ENCODE results near the gene NFU1.

NFU1 gene

DNA sequence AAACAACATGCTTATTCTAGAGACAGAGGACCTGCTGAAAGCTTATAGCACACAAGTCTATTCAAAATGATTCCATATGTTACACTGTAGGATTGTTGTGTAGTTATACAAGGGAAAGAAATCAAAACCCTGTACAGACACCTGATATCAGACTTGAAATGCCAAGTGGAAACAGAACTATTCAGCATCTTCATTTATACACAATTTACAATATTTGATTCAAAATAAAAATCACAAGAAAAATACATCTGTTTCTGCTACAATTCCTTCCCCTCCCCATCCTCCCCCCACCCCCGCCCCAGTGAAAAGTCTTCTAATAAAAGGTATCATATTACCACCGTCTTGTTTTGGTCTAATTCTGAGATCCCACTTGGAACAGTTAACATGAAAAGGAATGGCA lies 37.5 kb upstream of the NFU1 start:
- TF ChIP-seq, protein P1, sequence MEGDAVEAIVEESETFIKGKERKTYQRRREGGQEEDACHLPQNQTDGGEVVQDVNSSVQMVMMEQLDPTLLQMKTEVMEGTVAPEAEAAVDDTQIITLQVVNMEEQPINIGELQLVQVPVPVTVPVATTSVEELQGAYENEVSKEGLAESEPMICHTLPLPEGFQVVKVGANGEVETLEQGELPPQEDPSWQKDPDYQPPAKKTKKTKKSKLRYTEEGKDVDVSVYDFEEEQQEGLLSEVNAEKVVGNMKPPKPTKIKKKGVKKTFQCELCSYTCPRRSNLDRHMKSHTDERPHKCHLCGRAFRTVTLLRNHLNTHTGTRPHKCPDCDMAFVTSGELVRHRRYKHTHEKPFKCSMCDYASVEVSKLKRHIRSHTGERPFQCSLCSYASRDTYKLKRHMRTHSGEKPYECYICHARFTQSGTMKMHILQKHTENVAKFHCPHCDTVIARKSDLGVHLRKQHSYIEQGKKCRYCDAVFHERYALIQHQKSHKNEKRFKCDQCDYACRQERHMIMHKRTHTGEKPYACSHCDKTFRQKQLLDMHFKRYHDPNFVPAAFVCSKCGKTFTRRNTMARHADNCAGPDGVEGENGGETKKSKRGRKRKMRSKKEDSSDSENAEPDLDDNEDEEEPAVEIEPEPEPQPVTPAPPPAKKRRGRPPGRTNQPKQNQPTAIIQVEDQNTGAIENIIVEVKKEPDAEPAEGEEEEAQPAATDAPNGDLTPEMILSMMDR (IDR thresholded peaks at IDR 0.05; ENCODE audit: insufficient read depth, low read length, poor library complexity, severe bottlenecking): no peak
- no peak for TF ChIP-seq EZH2phosphoT487 (conservative IDR thresholded peaks at IDR 0.05; ENCODE audit: low read length)

DNA sequence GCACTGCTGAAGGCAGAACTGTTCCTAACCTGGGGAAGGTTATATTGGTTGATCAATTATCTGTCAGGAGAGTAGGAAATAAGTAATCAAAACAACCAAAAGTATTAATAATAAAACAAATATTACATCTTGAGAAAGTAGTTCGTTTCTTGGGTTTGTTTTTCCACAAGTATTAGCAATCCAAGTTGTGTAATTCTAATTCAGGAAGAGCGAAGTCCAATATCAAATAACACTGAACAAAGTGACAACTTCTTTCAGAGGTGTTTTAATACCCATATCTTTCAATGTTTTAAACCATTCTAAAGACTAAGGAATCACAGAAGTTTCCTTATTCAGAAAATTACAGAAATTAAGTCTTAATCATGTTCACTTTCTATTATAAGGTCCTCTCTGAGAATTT lies 34.6 kb upstream of the NFU1 start:
- Histone ChIP-seq H3K9me2 (replicated peaks; ENCODE audit: insufficient read depth, low read length) (no peaks in the 10 kb centered on the region), H3K4me2 (ENCODE audit: low read depth, low read length, poor library complexity, severe bottlenecking) (no peak overlapping the region), H3K4me3 (ENCODE audit: insufficient read depth, low read length, poor library complexity, severe bottlenecking) (no peak overlapping the region), H3F3A (ENCODE audit: insufficient read depth) (no peaks in the 10 kb centered on the region), H2AFZ (ENCODE audit: low read depth, low read length, severe bottlenecking) (no peak overlapping the region), H3K27me3 (ENCODE audit: low read length) (no peaks in the 10 kb centered on the region), H3K79me2 (ENCODE audit: insufficient read depth, low read length) (no peaks in the 10 kb centered on the region), H3K9me3 (ENCODE audit: insufficient read depth, low read length) (no peaks in the 10 kb centered on the region), H3K27ac (ENCODE audit: low read depth, low read length) (no peak overlapping the region), H3K9ac (ENCODE audit: low read length) (no peak overlapping the region), H3K36me3 (ENCODE audit: low read length) (no peaks in the 10 kb centered on the region), H4K20me1 (ENCODE audit: low read depth, low read length) (no peaks in the 10 kb centered on the region)
- TF ChIP-seq, protein P1 (IDR thresholded peaks at IDR 0.05; ENCODE audit: insufficient read depth, low read length, poor library complexity, severe bottlenecking): no peak
- no peak for TF ChIP-seq EZH2phosphoT487 (conservative IDR thresholded peaks at IDR 0.05; ENCODE audit: low read length)

More for the DNA sequence above, 37.5 kb upstream of the NFU1 start:
- no peaks in the 10 kb centered on the region for H3K36me3 ChIP-seq (ENCODE audit: low read length)
- H3K9ac ChIP-seq (ENCODE audit: low read length): no peak overlapping the region
- no peaks in the 10 kb centered on the region for H3K79me2 ChIP-seq (ENCODE audit: insufficient read depth, low read length)
- no peak overlapping the region for H3K4me2 ChIP-seq (ENCODE audit: low read depth, low read length, poor library complexity, severe bottlenecking)
- no peak overlapping the region for H3K4me3 ChIP-seq (ENCODE audit: insufficient read depth, low read length, poor library complexity, severe bottlenecking)
- no peak overlapping the region for H2AFZ ChIP-seq (ENCODE audit: low read depth, low read length, severe bottlenecking)
- H3K9me2 ChIP-seq (replicated peaks; ENCODE audit: insufficient read depth, low read length): no peaks in the 10 kb centered on the region
- H3K9me3 ChIP-seq (ENCODE audit: insufficient read depth, low read length): no peaks in the 10 kb centered on the region
- no peak overlapping the region for H3K27ac ChIP-seq (ENCODE audit: low read depth, low read length)
- H3K27me3 ChIP-seq (ENCODE audit: low read length): no peaks in the 10 kb centered on the region
- H4K20me1 ChIP-seq (ENCODE audit: low read depth, low read length): no peaks in the 10 kb centered on the region
- H3F3A ChIP-seq (ENCODE audit: insufficient read depth): no peaks in the 10 kb centered on the region

DNA sequence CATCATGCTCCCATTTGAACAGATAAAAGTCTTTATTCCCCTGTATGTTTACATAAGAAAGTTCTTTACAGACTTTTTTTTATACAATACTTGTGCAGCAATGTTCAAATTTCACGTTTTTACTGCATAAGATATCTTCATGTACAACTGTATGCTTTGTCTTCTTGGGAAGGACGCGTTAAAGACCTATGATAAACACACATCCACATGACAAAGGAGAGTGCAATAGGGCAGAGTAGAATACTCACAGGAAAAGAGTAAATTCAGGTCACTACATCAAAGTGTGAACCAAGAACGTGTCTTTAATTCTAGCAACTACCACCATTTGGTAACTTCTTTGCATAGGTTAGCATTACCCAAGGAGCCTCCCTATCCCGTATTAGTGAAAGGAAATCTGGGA lies 33.7 kb upstream of the NFU1 start:
- Histone ChIP-seq H3K36me3 (ENCODE audit: low read length) (no peaks in the 10 kb centered on the region), H3K79me2 (ENCODE audit: insufficient read depth, low read length) (no peaks in the 10 kb centered on the region), H3K9ac (ENCODE audit: low read length) (no peak overlapping the region), H3K9me3 (ENCODE audit: insufficient read depth, low read length) (no peaks in the 10 kb centered on the region), H3K27ac (ENCODE audit: low read depth, low read length) (no peak overlapping the region), H3K4me3 (ENCODE audit: insufficient read depth, low read length, poor library complexity, severe bottlenecking) (no peak overlapping the region), H3K27me3 (ENCODE audit: low read length) (no peaks in the 10 kb centered on the region), H3K9me2 (replicated peaks; ENCODE audit: insufficient read depth, low read length) (no peaks in the 10 kb centered on the region), H4K20me1 (ENCODE audit: low read depth, low read length) (no peaks in the 10 kb centered on the region), H3F3A (ENCODE audit: insufficient read depth) (no peaks in the 10 kb centered on the region), H3K4me2 (ENCODE audit: low read depth, low read length, poor library complexity, severe bottlenecking) (no peak overlapping the region), H2AFZ (ENCODE audit: low read depth, low read length, severe bottlenecking) (no peak overlapping the region)
- TF ChIP-seq, protein P1 (IDR thresholded peaks at IDR 0.05; ENCODE audit: insufficient read depth, low read length, poor library complexity, severe bottlenecking): no peak
- no peak for TF ChIP-seq EZH2phosphoT487 (conservative IDR thresholded peaks at IDR 0.05; ENCODE audit: low read length)

Measured in SU-DHL-6 (cell line).